HG03108 (cell line): ENCODE measurements around the gene MDM4.
"Not testable (repeated sequence)": the region's sequence is repeated elsewhere in the genome, so short reads cannot be mapped to it uniquely, and the experiment has no call there.

Source experiments
- ATAC-seq: cut with Tn5 transposase; IDR thresholded peaks from one replicate; pipeline ENCODE4 v1.9.1; 2021; ENCODE audit warnings: moderate library complexity; ENCODE audit not compliant: unreplicated experiment

MDM4 gene

DNA sequence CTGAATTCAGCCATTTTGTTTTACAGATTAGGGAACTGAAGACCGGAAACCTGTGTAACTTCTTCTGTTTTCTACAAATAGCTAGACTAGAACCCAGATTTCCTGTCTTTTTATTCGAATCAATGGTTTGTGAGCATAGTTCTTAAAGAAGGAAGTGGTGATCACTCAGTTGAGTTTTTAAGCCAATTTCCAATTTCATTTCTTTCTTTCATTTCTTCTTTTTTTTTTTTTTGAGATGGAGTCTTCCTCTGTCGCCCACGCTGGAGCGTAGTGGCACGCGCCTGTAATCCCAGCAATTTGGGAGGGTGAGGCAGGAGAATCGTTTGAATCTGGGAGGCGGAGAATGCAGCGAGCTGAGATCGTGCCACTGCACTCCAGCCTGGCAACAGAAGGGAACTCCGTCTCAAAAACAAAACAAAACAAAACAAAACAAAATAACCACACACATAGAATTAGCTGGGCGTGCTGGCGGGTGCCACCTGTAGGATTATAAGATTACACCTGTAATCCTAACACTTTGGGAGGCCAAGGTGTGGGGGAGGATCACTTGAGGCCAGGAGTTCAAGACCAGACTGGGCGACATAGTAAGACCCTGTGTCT lies 3.0 kb upstream of the MDM4 start:
- peak; percentile 43 for ATAC-seq

DNA sequence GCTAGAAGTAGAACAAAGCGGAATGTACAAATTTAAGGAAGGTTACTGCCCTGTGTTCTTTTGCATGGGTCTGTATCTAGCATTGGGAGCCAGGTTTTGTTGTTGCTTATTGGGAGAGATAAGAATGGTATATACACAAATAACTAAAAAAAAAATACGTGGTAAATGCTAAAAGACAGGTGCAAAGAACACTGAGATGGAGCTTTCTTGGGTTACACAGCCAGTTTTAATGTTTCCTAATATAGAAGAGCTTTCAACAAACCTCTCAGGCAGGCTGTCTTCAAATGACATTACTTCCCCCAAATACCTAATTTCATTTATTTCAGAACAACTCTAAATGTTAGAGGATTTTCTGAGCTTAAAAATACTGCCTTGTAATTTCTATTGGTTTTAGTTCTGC lies 1.4 kb upstream of the MDM4 start:
- ATAC-seq, result no peak

DNA sequence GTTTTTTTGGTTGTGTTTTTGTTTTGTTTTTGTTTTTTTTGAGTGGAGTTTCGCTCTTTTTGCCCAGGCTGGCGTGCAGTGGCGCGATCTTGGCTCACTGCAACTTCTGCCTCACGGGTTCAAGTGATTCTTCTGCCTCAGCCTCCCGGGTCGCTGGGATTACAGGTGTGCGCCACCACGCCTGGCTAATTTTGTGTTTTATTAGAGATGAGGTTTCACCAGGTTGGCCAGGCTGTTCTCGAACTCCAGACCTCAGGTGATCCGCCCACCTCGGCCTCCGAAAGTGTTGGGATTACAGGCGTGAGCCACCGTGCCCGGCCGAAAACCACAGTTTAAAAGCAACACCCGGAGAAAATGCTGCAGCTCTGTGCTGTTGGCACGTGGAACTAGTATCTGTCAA lies 1.2 kb downstream of the MDM4 start:
- ATAC-seq, result not testable (repeated sequence)

DNA sequence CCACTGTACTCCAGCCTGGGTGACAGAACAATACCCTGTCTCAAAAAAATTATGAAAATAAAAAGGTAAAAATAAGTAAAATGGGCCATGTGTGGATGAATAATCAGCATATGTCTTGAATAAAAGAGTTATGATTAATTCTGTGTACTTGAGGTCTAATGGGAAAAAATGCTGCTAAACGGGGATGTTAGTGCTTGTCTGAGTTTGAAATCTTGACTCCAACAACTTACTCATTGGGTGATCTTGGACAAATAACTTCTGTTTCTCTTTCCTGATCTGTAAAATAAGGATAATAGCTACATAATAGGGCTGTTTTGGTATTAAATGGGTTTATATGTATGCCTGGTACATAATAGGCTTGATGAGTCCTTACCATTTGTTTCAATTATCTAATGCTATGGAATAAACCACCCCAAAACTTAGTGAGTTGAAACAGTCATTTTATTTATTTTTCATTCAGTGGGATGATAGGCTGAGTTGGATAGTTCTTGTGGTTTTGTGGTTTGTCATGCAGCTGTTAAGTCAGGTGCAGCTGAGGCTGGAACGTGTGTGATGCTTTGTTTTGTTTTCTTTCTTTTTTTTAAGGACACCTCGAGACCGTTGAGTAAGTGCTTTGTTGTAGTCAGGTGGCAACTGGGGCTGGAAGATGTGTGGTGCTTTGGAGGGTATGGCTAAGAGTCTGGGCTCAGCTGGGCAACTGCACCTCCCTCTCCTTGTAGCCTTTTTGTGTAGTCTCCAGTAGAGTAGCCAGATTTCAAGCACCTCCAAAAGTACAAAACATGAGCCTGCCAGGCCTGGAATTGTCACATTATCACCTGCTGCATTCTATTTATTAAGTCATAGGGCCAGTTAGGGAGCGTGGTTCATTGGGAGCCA lies 4.9 kb downstream of the MDM4 start:
- peak; percentile 51 for ATAC-seq

DNA sequence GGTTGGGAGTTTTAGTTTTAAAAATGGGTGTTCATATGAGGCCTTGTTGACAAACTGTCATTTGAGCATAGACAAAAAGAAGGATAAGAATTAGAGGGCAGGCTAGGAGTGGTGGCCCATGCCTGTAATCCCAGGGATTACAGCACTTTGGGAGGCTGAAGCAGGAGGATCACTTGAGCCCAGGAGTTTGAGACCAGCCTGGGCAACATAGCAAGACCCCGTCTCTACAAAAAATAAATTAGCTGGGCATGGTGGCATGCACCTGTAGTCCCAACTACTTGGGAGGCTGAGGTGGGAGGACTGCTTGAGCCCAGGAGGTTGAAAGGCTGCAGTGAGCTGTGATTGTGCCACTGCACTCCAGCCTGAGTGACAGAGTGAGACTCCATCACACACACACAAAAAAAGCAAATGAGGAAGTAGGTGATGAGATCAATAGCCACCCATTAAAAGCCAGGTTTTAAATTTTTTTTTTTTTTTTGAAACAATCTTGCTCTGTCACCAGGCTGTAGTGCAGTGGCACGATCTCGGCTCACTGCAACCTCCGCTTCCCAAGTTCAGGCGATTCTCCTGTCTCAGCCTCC lies 5.8 kb downstream of the MDM4 start:
- ATAC-seq, result not testable (repeated sequence)

DNA sequence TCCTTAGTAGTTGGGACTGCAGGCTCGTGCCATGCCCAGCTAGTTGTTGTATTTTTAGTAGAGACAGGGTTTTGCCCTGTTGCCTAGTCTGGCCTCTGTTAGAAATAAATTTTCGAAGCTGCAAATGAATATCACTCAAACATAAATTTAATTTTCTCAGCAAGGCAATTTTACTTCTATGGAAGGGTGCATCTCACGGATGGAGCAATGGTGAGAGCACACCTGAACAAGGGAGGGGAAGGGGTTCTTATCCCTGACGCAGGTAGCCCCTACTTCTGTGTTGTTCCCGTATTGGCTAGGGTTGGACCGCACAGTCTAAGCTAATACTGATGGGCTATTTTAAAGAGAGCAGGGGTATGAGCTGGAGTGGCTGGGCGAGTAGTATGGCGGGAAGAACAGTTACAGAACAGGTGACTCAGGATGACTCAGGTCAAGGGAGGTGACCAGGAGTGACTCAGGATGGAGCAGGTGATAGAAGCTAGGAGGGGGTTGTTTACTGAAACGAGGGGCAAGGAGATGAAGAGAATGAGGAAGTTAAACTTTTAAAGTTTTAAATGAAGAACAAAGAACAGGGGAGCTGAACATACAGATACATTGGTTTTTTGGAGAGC lies 7.5 kb downstream of the MDM4 start:
- no peak for ATAC-seq

DNA sequence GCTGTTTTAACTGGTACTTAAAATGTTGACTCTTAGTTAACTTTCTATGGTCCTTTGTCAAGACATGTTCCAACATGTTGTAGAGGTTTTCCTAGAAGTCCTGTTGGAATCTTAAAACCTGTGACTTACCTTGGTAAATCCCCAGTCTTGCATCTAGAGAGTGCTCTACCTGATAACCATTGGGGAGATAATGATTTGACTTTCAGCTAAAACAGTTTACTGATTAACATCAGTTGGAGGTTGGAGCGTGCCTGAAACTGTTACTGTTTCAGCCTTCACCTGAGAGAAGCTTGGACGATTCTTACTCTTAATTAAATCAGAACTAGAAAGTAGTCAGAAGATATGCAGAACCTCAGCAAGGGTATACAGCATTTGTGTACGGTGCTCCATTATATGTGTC lies 8.8 kb downstream of the MDM4 start:
- peak; percentile 58 for ATAC-seq

DNA sequence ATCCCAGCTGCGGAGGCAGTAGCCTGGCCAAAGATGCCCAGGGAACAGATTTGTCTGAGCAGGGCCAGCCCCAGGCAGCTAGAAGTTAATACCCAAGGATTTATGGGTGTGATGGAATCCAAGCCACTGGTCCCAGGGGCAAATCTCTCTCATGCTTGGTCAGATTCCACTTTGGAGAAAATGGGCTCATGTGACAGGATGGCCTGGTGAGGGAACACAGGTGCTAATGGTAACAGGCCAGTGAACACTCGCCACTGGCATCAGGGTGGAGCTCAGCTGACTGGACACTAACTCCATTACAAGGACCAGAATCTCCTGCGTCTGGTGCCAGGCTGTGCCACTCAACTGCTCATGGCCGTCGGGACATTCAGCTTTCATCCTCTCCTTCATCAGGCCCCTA lies 12.0 kb downstream of the MDM4 start:
- no peak for ATAC-seq

DNA sequence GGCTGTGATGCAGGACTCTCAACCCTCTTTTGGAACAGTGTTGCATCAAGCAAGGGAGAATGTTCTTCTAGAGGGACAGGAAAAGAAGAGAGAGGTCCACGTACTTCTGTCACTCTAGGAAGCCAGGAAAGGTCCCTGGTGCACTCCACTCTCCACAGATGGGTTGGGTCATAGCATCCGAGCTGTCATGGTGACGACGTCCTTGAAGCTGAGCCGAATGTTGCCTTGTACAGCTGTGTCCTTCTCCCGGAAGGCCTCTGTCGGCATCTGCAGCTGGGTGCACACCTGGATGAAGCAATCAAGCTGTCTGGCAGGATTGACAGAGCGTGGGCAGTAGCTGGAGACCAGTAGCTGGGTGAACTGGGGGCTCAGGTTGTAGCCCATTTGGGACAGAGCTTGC lies 12.5 kb downstream of the MDM4 start:
- ATAC-seq, result no peak

DNA sequence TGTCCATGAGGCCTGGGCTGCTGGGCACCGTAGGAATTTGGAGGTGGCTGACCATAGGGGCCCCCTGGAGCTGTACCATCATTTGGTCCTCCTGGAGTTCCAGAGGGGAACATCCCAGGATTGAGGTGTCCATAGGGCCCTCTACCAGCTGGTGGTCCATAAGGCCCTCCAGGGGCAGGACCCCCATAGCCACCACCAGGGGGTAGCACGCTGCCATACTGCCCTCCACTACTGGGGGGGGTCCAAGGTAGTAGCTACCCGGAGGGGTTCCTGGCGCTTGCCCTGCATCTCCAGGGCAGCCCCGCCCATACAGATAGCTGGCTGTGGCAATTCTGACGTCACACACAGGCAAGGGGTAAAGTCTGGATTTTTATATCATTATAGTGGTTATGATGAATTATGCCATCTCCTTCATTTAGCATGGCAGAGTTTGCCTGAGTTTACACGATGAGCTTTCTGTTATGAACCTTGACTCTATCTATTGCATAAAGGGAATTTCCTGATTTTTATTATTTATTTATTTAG lies 13.2 kb downstream of the MDM4 start:
- no peak for ATAC-seq

DNA sequence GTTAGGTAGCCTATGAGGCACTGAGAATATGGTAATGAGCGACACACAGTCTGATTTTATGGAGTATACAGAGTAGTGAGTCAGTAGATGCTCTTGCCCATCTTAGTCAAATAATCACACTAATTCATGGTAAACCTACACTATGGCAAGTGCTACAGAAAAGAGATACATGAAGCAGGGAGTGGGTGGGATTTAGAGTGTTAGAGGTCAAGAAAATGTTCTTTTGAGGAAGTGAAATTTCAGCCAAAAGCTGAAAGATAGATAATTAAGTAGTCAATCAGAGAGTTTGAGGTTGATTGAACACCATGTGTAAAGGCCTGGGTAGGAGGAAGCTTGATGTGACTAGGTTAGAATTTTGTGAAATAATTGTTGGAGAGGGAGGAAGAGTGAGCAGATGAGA lies 14.7 kb downstream of the MDM4 start:
- peak; percentile 82 for ATAC-seq

DNA sequence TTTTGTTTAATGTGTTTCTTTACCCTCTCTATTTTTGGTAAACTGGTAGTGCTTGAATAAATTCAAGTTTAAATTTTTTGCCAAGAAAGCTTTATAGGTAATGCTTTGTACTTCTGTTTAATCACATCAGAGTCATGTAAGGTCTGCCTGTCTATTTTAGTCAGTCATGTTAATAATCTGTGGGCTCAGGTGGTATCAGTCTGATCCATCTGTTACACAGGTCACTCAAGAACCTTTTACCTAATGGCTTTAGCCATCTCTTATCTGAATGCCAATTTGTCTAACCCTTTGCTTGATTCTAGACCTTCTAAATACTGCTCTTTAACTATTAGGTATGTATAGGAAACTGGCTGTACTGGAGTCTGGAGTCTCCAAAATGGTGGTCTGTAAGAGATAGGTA lies 16.6 kb downstream of the MDM4 start:
- no peak for ATAC-seq

DNA sequence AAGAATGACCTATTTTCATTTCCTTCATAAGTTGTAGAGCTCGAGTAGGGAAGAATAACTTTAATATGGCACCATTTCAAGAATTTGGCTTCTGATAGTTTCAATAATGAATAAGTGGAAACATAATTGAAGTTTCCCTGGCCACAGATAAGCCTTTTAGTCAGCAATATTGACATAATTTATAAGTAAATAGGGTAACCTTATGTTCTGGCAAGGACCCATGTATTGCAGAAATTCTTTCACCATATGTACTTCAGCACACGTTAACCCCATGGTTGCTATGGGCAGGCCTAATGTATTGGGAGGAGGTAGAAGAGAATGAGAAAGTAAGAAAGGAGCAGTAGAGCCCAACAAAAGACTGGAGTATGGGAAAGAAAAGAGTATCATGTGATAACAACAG lies 25.4 kb downstream of the MDM4 start:
- no peak for ATAC-seq

DNA sequence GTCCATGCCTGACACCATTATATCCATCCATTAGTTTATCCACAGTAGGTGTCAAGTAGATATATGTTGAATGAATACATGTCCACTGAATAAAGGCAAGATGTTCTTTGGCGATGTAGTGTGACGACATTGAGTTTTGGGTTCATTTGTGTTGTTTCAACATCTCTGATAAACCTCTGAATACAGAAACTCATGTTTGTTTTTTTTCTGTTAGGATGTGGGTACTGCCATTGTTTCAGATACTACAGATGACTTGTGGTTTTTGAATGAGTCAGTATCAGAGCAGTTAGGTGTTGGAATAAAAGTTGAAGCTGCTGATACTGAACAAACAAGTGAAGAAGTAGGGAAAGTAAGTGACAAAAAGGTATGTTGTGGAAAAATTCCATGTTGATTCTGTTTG lies 28.1 kb downstream of the MDM4 start:
- ATAC-seq, result peak; percentile 88

DNA sequence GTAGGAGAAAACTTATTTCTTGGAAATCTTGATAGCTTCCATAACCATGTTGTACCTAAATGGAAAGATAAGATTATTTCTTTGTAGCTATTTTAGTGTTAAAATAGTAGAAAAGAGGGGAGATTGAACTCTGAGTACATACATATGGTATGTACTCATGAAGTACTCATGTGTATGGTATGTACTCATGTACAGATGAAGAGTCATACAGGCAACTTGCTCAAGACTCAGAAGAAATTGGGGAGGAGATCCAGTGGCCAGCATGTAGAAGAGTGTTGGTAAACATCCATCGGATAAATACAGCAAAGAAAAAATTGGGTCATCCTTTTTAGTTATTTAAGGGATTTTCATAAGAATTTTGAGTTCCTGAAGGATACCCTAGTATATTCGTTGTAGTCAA lies 29.0 kb downstream of the MDM4 start:
- no peak for ATAC-seq

DNA sequence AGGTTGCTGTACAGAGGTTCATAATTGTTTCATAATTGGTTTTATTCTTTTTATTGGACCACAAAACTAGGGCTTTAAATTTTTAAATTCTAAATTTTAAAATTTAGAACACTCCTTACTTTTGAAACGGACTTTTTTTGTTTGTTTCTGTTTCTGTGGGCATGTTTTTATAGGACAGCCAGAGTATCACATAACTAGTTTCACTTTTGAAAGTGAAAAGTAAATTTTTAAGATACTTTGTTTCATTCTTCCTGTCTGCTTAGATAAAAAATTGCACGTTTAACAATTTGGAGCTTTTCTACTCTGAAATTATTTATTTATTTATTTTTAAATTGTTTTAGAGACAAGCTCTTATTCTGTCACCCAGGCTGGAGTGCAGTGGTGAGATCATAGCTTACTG lies 29.7 kb downstream of the MDM4 start:
- no peak for ATAC-seq

DNA sequence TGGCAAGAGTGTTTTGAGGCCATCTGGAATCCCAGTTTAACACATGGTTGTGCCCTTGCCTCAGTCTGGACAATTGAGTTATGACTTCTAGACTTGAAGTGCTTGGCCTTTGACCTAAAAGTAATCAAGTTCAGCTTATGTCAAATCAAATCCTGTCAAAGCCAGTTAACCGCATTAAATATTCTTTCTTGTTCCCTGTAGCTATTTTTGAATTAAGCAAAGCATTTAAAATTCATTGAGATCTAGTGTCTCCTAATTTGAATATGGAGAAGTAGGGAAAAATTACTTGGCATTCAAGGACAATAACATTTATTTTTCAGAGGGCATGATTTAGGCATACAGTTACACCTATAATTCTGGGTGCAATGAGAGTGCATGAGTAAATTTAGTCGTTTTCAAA lies 32.1 kb downstream of the MDM4 start:
- ATAC-seq, result no peak

DNA sequence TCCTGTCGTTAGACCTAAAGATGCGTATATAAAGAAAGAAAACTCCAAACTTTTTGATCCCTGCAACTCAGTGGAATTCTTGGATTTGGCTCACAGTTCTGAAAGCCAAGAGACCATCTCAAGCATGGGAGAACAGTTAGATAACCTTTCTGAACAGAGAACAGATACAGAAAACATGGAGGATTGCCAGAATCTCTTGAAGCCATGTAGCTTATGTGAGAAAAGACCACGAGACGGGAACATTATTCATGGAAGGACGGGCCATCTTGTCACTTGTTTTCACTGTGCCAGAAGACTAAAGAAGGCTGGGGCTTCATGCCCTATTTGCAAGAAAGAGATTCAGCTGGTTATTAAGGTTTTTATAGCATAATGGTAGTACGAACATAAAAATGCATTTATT lies 33.1 kb downstream of the MDM4 start:
- no peak for ATAC-seq

DNA sequence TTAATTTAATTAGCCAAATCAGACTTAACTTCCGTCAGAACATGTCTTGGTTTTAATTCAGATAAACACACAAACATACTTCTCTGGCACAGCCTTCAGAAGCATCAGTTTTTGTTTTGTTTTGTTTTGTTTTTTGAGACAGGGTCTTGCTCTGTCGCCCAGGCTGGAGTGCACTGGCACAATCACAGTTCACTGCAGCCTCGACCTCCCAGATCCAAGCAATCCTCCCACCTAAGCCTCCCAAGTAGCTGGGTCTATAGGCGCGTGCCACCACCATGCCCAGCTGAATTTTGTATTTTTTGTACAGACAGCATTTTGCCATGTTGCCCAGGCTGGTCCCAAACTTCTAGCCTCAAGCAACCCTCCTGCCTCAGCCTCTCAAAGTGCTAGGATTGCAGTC lies 34.7 kb downstream of the MDM4 start:
- ATAC-seq, result no peak

DNA sequence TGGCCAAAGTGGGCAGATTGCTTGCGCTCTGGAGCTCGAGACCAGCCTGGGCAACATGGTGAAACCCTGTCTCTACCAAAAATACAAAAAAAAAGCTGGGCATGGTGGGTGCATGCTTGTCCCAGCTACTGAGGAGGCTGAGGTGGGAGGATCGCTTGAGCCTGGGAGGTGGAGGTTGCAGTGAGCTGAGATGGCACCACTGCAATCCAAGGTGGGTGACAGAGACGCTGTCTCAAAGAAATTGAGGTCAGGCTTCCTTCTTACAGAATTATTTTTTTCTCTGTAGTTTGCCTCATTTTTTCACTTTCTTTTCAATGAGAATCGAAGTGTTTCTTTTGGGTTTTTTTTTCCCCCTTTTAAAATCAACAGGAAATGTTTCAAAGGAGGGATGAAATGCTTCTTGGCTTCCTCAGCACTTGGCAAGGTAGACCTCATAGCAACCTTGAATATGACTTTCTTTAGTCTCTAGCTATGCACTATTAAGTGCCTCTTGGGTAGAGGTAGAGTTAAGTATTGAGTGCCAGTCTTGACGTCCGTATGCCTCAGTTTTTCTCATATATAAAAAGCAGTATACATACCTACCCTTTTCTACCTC lies 40.3 kb downstream of the MDM4 start:
- no peak for ATAC-seq

DNA sequence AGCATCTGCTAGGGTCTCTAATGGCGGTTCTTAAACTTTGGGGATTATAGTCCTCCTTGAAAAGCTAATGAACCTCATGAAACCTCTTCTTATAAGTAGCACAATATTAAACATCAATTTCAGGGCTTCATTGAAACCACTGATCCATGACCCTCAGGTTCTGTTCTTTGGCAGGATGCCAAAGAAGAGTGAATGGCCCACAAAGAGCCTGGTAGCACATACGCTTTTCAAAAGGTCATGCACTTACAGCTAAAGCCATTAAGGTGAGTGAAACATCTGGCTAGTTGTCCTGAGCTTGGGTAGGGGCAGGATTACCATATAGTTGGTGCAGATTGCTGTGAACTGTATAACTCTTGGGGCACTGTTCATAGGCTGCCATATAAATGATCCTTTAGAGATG lies 42.3 kb downstream of the MDM4 start:
- ATAC-seq, result no peak
